SK-N-SH treated with all-trans-retinoic acid at 6 μM for 48 hours (cell line): Measurements from ENCODE around the gene TSPO.

ENCODE experiments used
- ATAC-seq: fragments of 200-7000 bp; cut with Tn5 transposase; 3 replicates; pipeline ENCODE4 v1.9.1; 2020; ENCODE audit warnings: mild to moderate bottlenecking, moderate library complexity
- BACH2 ChIP-seq: fragments of 250-450 bp; sonication (Bioruptor Pico); IDR thresholded peaks from 2 replicates; pipeline ENCODE4 v1.9.0; 2021; ENCODE audit warnings: mild to moderate bottlenecking, borderline replicate concordance
- CREB5 ChIP-seq: fragments of 250-450 bp; sonication (Bioruptor Pico); IDR thresholded peaks from 2 replicates; pipeline ENCODE4 v1.5.1; 2020; ENCODE audit warnings: low read depth, mild to moderate bottlenecking, moderate library complexity
- CSRNP3 ChIP-seq: fragments of 250-450 bp; sonication (Bioruptor Pico); IDR thresholded peaks from 2 replicates; pipeline ENCODE4 v1.5.1; 2021; ENCODE audit warnings: mild to moderate bottlenecking, moderate library complexity
- ESRRG ChIP-seq: fragments of 250-450 bp; sonication (Bioruptor Pico); IDR thresholded peaks from 2 replicates; pipeline ENCODE4 v1.6.1; 2021; ENCODE audit warnings: mild to moderate bottlenecking
- ISL1 ChIP-seq: fragments of 250-450 bp; sonication (Bioruptor Pico); IDR thresholded peaks from 2 replicates; pipeline ENCODE4 v2.1.2; 2022; ENCODE audit warnings: mild to moderate bottlenecking, moderate library complexity
- OSR1 ChIP-seq: fragments of 250-450 bp; sonication (Bioruptor Pico); IDR thresholded peaks from 2 replicates; pipeline ENCODE4 v1.8.0; 2022; ENCODE audit warnings: moderate library complexity, mild to moderate bottlenecking, inconsistent platforms
- PATZ1 ChIP-seq: fragments of 250-450 bp; sonication (Bioruptor Pico); IDR thresholded peaks from 2 replicates; pipeline ENCODE4 v1.8.0; 2020; ENCODE audit warnings: mild to moderate bottlenecking, moderate library complexity, borderline replicate concordance
- POU6F1 ChIP-seq: fragments of 250-450 bp; sonication (Bioruptor Pico); IDR thresholded peaks from 2 replicates; pipeline ENCODE4 v1.8.0; 2021; ENCODE audit warnings: low read depth, mild to moderate bottlenecking, moderate library complexity, borderline replicate concordance
- PPARA ChIP-seq: fragments of 250-450 bp; sonication (Bioruptor Pico); IDR thresholded peaks from 2 replicates; pipeline ENCODE4 v1.5.0; 2020; ENCODE audit warnings: mild to moderate bottlenecking, borderline replicate concordance
- RARB ChIP-seq: fragments of 250-450 bp; sonication (Bioruptor Pico); IDR thresholded peaks from 2 replicates; pipeline ENCODE4 v1.8.0; 2021; ENCODE audit warnings: mild to moderate bottlenecking, moderate library complexity
- TOX ChIP-seq: fragments of 250-450 bp; sonication (Bioruptor Pico); IDR thresholded peaks from 2 replicates; pipeline ENCODE4 v1.8.0; 2021; ENCODE audit warnings: mild to moderate bottlenecking, moderate library complexity, borderline replicate concordance
- TSHZ2 ChIP-seq: fragments of 250-450 bp; sonication (Bioruptor Pico); IDR thresholded peaks from 2 replicates; pipeline ENCODE4 v1.5.0; 2020; ENCODE audit warnings: mild to moderate bottlenecking, moderate library complexity
- ZFP3 ChIP-seq: fragments of 250-450 bp; sonication (Bioruptor Pico); IDR thresholded peaks from 2 replicates; pipeline ENCODE4 v1.5.0; 2020; ENCODE audit warnings: mild to moderate bottlenecking, moderate library complexity
- ZFP30 ChIP-seq: fragments of 450-650 bp; formaldehyde crosslinking; IDR thresholded peaks from 2 replicates; pipeline ENCODE4 v1.5.0; 2022; ENCODE audit warnings: mild to moderate bottlenecking, moderate library complexity
- ZNF70 ChIP-seq: fragments of 450-650 bp; formaldehyde crosslinking; IDR thresholded peaks from 2 replicates; pipeline ENCODE4 v1.5.0; 2020; ENCODE audit warnings: mild to moderate bottlenecking, moderate library complexity
- ZNF8 ChIP-seq: fragments of 450-650 bp; formaldehyde crosslinking; IDR thresholded peaks from 2 replicates; pipeline ENCODE4 v1.5.0; 2020; ENCODE audit warnings: mild to moderate bottlenecking, moderate library complexity

Gene TSPO

DNA sequence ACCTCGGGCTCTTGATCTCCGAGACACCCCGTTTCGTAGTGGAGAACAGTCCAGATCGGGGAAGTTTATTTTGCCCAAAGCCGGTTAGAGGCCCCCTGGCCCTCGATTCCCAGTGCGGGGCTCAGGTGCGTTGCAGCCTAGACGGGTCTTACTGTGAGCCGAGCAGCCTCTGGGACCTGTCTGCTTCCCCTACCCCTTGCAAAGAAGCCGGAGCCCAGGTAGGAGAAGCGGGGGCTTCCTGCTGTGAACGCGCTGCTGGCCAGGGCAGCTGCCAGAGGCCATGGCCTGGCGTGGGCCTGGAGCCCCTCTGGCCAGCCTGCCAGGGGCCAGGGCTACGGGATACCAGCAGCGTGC lies 621 bp downstream of the TSPO start:
- TF ChIP-seq RARB (CRISPR knock-in tag) (no peak), CREB5 (no peak)
- peak; percentile 13; the same call in 1 of the 3 replicates for ATAC-seq

GRCh38 chr22:43152357-43153071 lies 1.2 kb downstream of the TSPO start:
- peak; percentile 89 for ATAC-seq
- TF ChIP-seq TOX (CRISPR knock-in tag): no peak
- no peak for TF ChIP-seq PPARA (CRISPR knock-in tag)
- TF ChIP-seq CREB5: no peak
- TF ChIP-seq PATZ1 (CRISPR knock-in tag): no peak
- TF ChIP-seq ISL1 (CRISPR knock-in tag): no peak
- TF ChIP-seq ZNF8 (CRISPR knock-in tag): no peak
- no peak for TF ChIP-seq CSRNP3 (CRISPR knock-in tag)
- no peak for TF ChIP-seq OSR1 (CRISPR knock-in tag)
- no peak for TF ChIP-seq ESRRG
- TF ChIP-seq BACH2 (CRISPR knock-in tag): no peak
- TF ChIP-seq ZNF70 (CRISPR knock-in tag): no peak
- TF ChIP-seq TSHZ2 (CRISPR knock-in tag): no peak
- TF ChIP-seq ZFP3 (CRISPR knock-in tag): no peak
- no peak for TF ChIP-seq ZFP30 (CRISPR knock-in tag)
- TF ChIP-seq POU6F1 (CRISPR knock-in tag): no peak

DNA sequence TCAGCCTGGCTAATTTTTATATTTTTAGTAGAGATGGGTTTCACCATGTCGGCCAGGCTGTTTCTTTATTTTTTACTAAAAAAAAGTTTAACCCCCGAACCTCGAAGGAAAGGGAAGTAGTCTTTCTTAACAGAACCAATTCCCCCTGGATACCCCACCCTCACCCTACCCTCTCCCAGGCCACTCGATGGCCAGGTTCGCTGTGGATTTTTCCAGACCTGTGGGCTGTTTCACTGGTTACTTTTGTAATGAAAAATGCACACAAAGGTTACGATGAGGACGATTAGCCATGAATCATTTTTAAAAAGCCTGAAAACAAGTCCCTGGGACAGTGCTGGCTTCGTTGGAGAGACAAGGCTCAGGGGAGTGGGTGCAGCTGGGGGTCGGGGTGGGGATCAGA lies 2.5 kb downstream of the TSPO start:
- ATAC-seq: no peak
- TF ChIP-seq POU6F1 (CRISPR knock-in tag): no peak
